Loucy (cell line): ENCODE measurements around the gene TMEM271.

Experiments
- H2AFZ ChIP-seq: fragments of 200-600 bp; sonication (generic); 2 replicates; pipeline ENCODE4 v1.6.0; 2016; ENCODE audit warnings: antibody characterized with exemption, mild to moderate bottlenecking, low read length, moderate library complexity
- H3F3A ChIP-seq: fragments of 200-600 bp; 2 replicates; pipeline ENCODE4 v1.6.0; 2016; ENCODE audit warnings: antibody characterized with exemption, low read depth, mild to moderate bottlenecking
- H3K27me3 ChIP-seq: fragments of 200-600 bp; sonication (generic); 2 replicates; pipeline ENCODE4 v1.6.1; 2014; ENCODE audit warnings: low read length, mild to moderate bottlenecking; ENCODE audit not compliant: insufficient read depth, poor library complexity, severe bottlenecking
- H3K36me3 ChIP-seq: fragments of 200-600 bp; sonication (generic); 2 replicates; pipeline ENCODE4 v1.6.1; 2016; ENCODE audit warnings: low read length; ENCODE audit not compliant: insufficient read depth
- H3K4me1 ChIP-seq: fragments of 200-600 bp; sonication (generic); 2 replicates; pipeline ENCODE4 v1.5.1; 2014; ENCODE audit warnings: low read length, mild to moderate bottlenecking; ENCODE audit not compliant: insufficient read depth, poor library complexity, severe bottlenecking
- H3K4me2 ChIP-seq: fragments of 200-600 bp; sonication (generic); 2 replicates; pipeline ENCODE4 v1.6.0; 2014; ENCODE audit warnings: antibody characterized with exemption, low read length, low read depth, mild to moderate bottlenecking; ENCODE audit not compliant: poor library complexity, severe bottlenecking
- H3K4me3 ChIP-seq: fragments of 200-600 bp; sonication (generic); 2 replicates; pipeline ENCODE4 v1.5.1; 2014; ENCODE audit warnings: low read length, mild to moderate bottlenecking, mixed read lengths; ENCODE audit not compliant: poor library complexity, severe bottlenecking
- H3K79me2 ChIP-seq: fragments of 200-600 bp; sonication (generic); 2 replicates; pipeline ENCODE4 v1.6.1; 2014; ENCODE audit warnings: low read length; ENCODE audit not compliant: insufficient read depth
- H3K9ac ChIP-seq: fragments of 200-600 bp; sonication (generic); 2 replicates; pipeline ENCODE4 v1.6.0; 2014; ENCODE audit warnings: mild to moderate bottlenecking, low read depth, low read length, moderate library complexity; ENCODE audit not compliant: poor library complexity, severe bottlenecking
- H3K9me2 ChIP-seq: fragments of 200-600 bp; sonication (generic); replicated peaks from 2 replicates; pipeline ENCODE4 v1.6.1; 2016; ENCODE audit warnings: low read depth, low read length, mixed read lengths
- H3K9me3 ChIP-seq: fragments of 200-600 bp; sonication (generic); 2 replicates; pipeline ENCODE4 v1.6.1; 2014; ENCODE audit warnings: mild to moderate bottlenecking, antibody characterized with exemption, low read length, low read depth; ENCODE audit not compliant: insufficient read depth
- H4K20me1 ChIP-seq: fragments of 200-600 bp; sonication (generic); 2 replicates; pipeline ENCODE4 v1.6.0; 2014; ENCODE audit warnings: antibody characterized with exemption, low read length, mild to moderate bottlenecking; ENCODE audit not compliant: insufficient read depth, poor library complexity, severe bottlenecking
- CTCF ChIP-seq: fragments of 200-600 bp; sonication (generic); conservative IDR thresholded peaks from 2 replicates; pipeline ENCODE4 v1.5.1; 2014; ENCODE audit warnings: mild to moderate bottlenecking, antibody characterized with exemption, low read length
- EZH2phosphoT487 ChIP-seq: fragments of 200-600 bp; IDR thresholded peaks from 2 replicates; pipeline ENCODE4 v1.6.1; 2018; ENCODE audit warnings: antibody characterized with exemption, mild to moderate bottlenecking, moderate library complexity, borderline replicate concordance

TMEM271 gene

DNA sequence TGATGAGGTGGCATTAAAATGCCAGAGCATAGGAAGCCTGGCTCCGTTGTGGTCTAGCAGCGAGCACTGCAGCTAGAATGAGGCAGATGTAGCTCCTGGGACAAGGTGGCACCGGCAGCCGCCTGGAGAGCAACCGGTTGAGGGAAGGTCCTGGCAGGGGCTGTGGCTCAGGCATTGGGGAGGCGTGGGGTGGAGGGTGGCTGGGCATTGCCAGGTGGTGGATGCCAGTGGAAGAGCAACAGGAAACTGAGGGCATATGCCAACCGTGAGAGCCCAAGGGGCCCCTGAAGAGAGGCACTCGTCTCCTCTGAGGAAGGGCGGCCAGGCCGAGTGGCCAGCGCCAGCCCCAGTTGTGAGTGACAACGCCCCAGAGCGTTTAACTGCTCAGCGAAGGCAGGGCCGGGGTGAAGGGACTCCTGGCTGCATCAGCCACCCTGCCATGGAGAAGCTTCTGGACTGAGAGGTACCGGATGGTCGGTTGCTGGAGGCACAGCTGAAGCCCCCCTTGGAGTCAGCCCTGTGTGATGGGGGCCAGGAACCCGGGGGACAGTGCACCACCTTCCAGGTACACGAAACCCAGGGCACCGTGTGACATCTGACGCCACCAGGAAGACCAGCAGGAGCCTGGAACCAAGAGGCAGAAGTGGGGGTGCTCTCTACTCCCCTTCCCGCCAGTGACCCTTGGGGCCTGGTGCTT lies 36.1 kb upstream of the TMEM271 start:
- no peak overlapping the region for H2AFZ ChIP-seq
- H3K9me3 ChIP-seq, result peaks cover 10% of the 10 kb centered on the region; the same call in 1 of the 2 replicates
- no peak for TF ChIP-seq EZH2phosphoT487
- TF ChIP-seq CTCF, result no peak
- H3K27me3 ChIP-seq, result no peaks in the 10 kb centered on the region
- no peaks in the 10 kb centered on the region for H3K79me2 ChIP-seq
- no peak overlapping the region for H3K4me3 ChIP-seq
- H3F3A ChIP-seq, result no peaks in the 10 kb centered on the region
- H3K4me1 ChIP-seq, result no peaks in the 10 kb centered on the region
- no peaks in the 10 kb centered on the region for H3K36me3 ChIP-seq
- H3K4me2 ChIP-seq, result no peak overlapping the region
- H3K9me2 ChIP-seq, result no peaks in the 10 kb centered on the region
- H4K20me1 ChIP-seq, result no peaks in the 10 kb centered on the region
- no peak overlapping the region for H3K9ac ChIP-seq

DNA sequence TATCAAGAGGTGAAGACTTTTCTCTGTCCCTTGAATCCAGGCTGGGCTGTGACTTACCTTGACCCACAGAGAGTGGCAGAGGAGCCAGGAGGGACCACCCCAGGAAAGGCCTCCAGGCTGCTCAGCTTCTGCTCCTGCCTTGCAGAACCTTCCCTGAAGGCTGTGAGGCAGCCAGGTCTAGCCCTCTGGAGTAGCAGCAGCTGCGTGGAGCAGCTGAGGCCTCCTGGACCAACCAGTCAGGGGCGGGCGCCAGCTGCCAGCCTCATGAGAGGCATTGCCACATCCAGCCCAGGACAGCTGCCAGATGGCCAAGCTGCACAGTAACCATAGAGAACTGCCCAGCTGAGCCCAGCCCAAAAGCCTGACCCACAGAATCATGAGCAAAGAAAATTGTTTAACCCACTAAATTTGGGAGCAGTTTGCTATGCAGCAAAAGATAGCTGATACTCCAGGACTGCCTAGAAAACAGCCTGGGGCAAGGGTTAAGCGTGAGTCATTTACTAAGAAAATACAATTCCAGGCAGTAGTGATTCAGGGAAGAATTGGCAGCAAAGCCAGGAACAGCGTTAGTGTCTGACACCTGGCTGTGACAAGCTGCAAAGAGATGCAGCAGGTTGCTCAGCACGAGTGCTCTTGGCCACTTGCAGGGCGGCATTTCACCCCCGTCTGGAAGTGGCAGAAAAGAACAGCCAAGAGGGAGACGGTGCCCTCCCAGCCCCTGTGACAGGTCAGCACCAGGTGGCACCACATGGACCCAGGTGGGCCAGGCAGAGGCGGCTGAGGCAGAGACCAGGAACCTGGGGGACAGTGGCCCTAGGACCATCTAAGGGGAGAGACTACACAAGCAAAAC lies 34.5 kb upstream of the TMEM271 start:
- no peak overlapping the region for H3K4me2 ChIP-seq
- no peaks in the 10 kb centered on the region for H3K79me2 ChIP-seq
- no peak overlapping the region for H3K9ac ChIP-seq
- H3F3A ChIP-seq, result no peaks in the 10 kb centered on the region
- TF ChIP-seq EZH2phosphoT487 (no peak), CTCF (no peak)
- peaks cover 10% of the 10 kb centered on the region; the same call in 1 of the 2 replicates for H3K9me3 ChIP-seq
- no peaks in the 10 kb centered on the region for H3K9me2 ChIP-seq
- no peak overlapping the region for H3K4me3 ChIP-seq
- H4K20me1 ChIP-seq, result no peaks in the 10 kb centered on the region
- no peaks in the 10 kb centered on the region for H3K36me3 ChIP-seq
- peaks cover 1% of the 10 kb centered on the region for H3K4me1 ChIP-seq
- no peak overlapping the region for H2AFZ ChIP-seq
- H3K27me3 ChIP-seq, result no peaks in the 10 kb centered on the region

- Histone ChIP-seq H3F3A (no peaks in the 10 kb centered on the region), H3K4me3 (no peak overlapping the region), H3K4me1 (peaks cover 8% of the 10 kb centered on the region), H3K9ac (no peak overlapping the region), H3K9me3 (peaks cover 10% of the 10 kb centered on the region; the same call in 1 of the 2 replicates), H3K27me3 (no peaks in the 10 kb centered on the region), H3K79me2 (no peaks in the 10 kb centered on the region), H3K36me3 (no peaks in the 10 kb centered on the region), H3K9me2 (no peaks in the 10 kb centered on the region), H2AFZ (no peak overlapping the region), H3K4me2 (no peak overlapping the region), H4K20me1 (no peaks in the 10 kb centered on the region)
- no peak for TF ChIP-seq CTCF
- no peak for TF ChIP-seq EZH2phosphoT487
Observed at GRCh38 chr4:609400-610050, 33.4 kb upstream of the TMEM271 start.
